Stimulated activated CD4-positive, alpha-beta T cell treated with anti-CD3 and anti-CD28 coated beads, TNF-alpha, amount 100 ng/mL, for 4 hours (primary cell): Measurements from ENCODE around the gene FAM78A.
"Not testable (repeated sequence)": the region's sequence is repeated elsewhere in the genome, so short reads cannot be mapped to it uniquely, and the experiment has no call there.

Experiments used
- DNase-seq, 3 experiments: peaks; one replicate each; pipeline ENCODE4 v3.0.0-alpha.2; 2020; ENCODE audit warnings: low read depth in 3 of 3

FAM78A gene

DNA sequence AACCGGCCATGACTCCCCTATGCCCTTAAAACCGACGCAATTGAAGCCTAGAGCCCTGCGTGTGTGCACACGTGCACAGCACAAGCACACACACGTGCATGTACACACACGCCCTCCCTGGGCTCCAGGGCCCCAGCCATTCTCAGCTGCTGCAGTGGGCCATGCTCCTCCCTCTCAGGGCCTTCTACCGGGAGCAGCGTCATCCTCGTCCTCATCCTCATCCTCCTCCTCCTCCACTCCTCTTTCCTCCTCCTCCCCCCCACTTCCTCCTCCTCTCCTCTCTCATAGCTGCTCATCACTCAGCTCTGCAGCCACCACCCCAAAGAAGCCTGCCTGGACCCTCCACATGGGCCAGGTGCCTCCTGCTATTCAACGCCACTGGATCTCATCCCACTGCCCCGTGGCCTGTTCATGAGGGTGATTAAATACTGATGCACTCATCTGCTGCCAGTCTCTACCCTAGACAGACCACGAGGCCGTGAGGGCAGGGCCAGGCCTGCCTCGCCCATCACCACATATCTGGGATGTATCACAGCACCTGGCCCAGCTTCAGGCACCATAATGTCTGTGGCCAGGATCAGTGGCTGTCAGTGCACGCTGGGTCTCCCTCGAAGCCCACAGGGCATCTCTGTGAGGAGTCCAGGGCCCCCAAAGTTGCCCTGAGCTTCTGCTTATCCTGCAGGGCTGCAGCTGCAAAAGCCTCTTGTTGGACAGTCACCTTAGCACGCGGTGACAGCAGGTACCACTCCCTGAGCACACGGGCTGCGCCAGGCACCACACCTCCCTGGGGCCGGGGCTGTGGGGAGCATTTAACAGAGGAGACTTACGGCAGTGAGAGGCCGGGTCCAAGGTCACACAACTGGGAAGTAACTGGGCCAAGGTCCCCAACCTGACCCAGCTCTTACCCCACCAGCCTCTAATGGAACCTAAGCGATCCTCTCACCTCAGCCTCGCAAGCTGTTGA lies 9.8 kb downstream of the FAM78A start:
- no peak for DNase-seq

DNA sequence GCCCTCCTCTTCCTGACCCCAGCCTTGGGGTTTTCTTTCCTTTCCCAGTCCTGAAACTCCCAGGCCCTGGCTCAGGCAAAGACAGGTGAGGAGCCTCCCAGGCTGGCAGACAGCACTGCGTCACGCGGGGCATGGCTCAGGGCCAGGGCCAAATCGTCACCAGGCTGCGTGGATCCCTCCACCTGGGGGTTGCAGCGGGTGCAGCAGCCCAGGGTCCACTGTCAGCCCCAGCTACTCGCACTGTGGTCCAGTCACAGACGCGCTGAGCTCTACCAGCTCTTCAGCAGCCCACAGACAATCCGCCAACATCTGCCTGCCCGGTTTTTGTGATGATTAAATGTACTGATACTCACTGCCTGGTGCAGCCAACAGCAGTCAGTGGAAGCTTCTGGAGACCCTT lies 12.1 kb downstream of the FAM78A start:
- DNase-seq: no peak

DNA sequence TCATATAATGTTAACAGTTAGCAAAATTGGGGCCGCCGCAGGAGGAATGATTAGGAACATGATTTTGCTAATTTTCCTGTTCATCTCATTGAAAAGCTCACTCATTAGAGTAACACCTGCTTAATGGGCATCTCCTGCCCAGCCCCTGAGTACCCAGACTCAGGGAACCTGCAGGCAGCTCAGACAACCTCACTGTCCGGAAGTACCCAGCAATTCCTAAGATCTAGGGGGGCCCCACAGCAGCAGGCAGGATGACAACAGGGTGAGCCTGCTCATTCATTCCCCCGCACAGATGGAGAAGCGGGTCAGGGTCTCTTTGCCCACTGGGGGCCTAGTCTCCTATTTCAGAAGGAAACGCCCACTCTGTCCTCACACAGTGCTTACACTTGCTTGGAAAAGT lies 12.6 kb downstream of the FAM78A start:
- DNase-seq: no peak

DNA sequence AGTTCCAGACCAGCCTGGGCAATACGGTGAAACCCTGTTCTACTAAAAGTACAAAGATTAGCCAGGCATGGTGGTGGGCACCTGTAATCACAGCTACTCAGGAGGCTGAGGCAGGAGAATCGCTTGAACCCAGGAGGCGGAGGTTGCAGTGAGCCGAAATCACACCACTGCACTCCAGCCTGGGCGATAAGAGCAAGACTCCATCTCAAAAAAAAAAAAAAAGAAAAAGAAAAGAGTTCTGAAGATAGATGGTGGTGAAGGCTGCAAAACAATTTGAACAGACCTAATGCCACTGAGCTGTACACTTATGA lies 13.3 kb downstream of the FAM78A start:
- DNase-seq: not testable (repeated sequence)

DNA sequence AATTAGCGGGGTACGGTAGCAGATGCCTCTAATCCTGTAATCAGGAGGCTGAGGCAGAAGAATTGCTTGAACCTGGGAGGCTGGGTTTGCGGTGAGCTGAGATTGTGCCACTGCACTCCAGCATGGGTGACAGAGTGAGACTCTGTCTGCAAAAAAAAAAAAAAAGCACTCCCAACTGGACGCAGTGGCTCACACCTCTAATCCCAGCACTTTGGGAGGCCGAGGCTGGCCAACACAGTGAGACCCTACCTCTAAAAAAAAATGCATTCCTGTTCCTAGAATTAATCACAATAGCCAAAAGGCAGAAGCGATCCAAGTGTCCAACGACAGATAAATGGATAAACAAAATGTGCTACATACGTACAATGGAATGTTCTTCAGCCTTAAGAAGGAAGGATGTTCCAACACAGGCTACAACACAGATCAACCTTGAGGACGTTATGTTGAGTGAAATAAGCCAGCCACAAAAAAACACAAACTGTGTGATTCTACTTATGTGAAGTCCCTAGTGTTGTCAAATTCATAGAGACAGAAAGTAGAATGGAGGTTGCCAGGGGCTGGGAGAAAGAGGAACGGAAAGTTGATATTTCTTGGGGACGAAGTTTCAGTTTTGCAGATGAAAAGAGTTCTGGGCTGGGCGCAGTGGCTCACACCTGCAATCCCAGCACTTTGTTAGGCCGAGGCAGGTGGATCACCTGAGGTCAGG lies 13.8 kb downstream of the FAM78A start:
- no peak for DNase-seq

DNA sequence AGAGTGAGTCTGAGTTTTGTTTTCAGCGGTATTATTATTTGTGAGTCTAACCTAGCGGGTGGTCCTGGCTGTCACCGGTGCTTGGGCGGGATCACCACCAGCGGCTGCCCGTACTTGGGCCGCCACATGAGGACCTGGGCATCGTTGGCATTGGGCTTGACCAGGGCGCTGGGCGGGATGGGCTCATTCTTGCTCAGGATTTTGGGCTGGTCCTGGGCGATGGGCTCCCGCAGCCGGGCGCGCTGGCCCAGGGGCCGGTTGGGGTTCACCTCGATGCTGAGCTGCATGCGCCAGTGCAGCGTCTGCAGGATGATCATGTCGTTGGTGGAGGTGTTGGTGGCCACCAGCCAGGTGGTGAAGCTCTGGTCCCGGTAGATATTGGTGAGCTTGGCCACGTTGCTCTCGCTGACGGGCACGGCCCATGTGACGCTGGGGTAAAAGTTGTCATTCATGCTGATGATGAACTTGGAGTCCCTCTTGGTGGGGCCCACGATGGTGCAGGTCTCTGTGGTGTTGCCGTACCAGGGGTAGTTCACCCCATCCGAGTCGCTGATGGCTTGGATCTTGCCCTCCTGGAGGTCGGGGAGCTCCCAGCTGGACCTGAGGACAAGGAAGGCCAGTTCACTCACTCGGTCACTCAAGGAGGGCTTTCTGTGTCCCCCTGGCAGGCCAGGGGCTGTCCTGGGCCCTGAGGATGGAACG lies 15.4 kb downstream of the FAM78A start:
- no peak for DNase-seq

DNA sequence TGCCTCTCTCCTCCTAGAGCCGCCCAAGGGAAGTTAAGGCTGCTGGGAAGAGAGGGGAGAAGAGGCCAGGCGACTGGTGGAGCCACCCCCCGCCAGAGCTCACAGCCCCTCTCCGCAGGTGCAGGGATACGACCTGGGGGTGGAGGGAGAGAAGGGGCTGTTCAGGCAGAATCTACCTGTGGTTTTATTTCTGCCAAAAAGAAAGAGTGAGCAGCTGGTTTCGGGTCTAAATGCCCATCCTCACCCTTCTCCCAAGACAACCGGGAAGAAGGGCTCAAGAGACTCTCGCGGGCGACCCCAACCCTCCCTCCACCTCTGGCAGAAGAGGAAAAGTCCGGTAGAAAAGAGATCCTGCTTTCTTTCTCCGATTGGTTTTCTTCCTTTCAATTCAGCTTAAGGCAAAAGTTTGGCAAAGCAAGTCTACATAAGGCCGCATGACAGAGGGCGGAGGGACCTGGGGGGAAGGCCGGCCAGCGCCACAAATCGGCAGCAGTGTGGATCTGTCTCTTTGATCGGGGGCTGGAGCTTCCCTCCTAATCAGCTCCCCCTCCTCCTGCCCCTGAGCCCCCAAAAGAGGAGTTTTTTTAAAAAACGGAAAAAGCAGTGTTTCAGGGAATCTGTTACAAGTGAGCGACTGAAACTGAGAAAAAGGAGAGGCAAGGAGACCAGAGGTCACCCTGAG lies 16.3 kb downstream of the FAM78A start:
- no peak for DNase-seq

DNA sequence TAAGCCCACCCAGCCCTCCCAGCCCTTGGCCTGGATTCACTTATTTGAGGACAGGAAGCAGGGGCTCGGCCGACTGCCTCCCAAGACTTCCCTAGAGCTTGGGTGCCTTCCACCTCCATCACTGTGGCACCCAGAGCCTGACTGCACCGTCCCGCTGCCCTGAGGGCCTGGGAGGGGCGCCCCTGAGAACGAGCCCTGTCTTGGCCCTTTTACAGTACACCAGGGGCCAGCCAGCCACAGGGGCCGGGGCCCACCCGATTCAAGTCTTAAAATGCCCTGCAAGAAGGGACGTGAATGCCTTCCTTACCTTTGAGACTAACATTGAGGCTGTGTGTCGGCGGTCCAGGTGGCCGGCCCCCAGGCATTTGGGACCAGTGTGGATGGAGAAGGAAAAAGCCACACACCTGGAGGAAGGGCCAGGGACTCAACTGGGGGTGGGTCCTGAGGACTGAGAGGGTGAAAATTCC lies 16.8 kb downstream of the FAM78A start:
- no peak for DNase-seq

DNA sequence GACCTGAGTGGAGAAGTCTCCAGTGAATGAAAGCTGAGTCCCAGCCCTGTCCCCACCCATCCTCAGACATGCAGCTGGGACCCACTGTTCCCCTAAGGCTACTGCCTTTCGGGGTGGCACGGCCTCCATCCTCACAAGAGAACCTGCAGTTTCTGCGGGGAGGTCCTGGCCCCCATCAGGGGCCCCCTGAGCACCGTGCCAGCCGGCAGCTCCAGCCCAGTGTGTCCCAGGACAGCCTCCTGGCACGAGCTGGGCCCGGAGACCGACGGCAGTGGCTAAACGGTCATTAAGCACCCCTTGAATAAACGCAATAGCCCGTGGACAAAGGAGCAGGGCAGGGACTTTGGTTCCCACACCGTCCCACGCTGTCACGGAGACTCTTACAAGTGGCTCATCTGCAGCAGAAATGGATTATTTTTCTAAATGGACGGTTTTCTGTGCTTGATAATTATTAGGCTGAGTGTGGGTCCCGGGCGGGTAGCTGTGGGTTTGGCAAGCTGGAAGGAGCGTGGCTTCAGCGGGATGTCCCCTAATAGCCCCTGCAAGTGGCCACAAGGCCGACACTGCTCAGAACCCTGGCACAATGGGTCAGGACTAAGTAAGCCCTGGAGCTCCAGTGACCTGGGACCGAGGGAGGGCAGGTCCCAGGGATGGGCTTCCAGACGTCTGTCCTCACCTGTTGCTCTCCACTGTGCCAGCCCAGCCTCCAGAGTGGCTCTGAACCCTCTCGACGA lies 17.4 kb downstream of the FAM78A start:
- DNase-seq: no peak

DNA sequence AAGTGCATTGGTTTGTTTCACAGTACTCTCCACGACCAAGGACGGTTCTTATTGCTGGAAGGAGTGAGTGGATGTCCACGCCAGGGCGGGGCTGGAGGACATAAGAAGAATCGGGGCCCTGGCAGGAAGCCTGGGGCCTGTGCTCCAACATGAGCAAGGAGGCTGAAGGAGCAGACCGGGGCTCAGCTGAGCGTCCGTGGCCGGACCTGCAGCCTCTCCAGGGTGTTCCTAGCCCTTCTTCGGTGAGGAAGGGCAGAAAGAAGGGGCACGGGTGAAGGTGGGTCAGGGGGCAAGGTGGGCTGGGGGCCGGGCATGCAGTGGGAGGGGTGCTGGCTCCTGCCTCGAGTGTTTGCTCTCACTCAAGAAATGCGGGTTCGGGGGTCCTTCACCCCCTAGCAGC lies 18.1 kb downstream of the FAM78A start:
- DNase-seq: no peak

DNA sequence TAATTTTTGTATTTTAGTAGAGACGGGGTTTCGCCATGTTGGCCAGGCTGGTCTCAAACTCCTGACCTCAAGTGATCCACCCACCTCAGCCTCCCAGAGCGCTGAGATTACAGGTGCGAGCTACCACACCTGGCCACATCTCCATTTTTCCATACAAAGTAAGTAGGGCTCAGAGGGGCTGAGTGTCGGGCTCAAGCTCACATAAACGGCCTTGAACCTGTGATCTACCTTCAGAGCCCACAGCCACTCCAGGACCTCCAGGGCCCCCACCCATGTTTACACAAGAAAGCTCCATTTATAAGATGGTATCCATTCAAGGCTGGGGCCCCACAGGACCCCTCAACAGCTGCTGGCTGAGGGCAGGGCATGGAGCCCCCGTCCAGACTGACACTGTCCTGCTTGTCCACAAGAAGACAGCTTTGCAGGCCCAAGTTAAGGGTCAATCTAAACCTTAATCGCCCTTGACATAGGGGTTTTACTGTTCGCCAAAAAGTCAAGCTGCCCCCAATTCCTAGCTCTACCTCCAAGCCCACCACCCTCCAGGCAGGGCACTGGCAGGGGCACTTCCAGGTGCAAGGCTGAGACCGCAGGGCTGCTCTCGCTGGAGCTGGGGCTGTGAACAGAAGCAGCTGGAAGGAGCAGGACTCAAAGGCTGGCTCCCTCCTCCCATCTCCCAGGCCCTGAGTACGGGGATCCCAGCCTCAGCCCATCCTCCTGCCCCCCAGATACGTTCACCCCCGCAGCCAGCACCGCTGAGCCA lies 18.9 kb downstream of the FAM78A start:
- no peak for DNase-seq

DNA sequence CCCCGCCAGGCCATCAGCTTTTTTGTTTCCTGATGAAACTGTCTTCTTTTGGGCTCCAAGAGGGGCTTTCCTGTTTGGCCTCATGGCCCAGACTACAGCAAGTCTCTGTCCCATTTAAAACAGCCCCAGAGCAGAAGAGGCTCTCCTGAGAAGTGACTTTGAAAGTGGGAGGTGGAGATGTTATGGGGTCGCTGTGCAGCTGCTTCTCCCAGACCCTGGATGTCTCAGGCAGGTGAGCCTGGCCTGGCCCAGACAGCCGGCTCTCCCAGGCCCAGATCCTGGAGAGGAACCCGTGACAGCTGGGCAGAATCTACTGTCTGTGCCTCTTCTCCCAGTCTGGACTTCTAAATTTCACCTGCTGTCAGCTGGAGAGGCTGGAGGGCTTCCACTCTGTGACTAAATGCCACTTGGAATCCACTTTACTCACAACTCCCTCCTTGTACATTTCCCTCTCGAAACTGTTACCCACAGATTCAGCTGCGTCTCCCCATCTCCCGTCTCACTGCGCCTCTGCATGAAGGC lies 20.6 kb downstream of the FAM78A start:
- DNase-seq: no peak

DNA sequence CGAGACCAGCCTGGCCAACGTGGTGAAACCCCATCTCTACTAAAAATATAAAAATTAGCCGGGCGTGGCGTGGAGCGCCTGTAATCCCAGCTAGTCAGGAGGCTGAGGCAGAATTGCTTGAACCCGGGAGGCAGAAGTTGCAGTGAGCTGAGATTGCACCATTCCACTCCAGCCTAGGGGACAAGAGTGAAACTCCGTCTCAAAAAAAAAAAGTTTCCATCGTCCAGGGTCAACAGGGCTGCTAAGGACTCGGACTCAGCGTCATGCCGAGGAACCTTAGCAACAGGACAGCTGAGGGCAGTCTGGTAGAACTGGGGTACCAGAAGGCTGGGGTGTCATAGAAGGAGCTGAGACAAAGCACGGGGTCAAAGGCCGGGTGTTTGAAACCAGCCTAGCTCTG lies 21.7 kb downstream of the FAM78A start:
- no peak for DNase-seq

DNA sequence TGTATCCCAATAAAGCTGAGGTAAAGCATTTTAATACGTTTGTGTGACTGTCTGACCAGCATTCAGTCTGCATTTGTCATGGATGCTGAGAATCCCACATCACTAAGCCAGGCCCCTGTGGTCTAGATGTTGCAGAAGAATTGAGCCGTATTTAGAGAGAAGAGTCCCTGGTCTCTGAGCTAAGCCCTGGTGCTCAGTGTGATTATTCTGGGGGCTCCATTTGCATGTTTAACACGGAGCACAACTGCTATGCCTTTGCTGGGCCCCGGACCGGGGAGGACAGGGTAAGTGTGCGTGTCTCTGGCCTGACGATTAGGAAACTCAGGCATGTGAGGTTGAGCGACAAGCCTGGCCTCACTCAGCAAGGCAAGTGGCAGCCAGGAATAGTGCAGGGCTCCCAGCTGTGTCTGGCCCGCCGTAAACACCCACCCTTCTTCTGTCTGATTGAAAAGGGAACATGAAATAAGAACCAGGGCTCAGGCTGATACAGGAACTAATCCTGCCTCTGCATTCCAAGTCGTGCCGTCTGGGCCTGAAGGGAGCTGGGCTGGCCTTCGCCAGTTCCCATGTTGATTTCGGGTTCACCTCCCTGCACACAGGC lies 22.3 kb downstream of the FAM78A start:
- DNase-seq: no peak

DNA sequence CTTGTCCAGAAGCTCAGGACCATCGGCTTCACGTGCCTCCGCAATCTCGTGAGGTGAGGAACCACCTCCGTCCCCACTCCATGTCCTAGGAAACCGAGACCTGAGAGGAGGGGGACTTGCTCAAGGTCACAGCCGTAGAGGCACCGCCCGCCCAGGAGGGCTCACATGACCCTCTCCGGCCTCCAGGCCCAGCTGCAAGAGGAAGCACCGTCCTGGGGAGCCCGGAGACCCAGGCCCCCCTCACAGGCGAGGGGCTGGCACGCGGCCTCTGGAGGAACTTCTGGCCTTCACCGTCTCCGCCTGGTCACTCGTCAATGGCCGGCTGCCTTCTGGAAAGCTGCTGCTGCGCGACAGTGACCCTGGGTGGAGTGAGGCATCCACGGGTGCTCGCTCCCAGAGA lies 24.2 kb downstream of the FAM78A start:
- no peak for DNase-seq

DNA sequence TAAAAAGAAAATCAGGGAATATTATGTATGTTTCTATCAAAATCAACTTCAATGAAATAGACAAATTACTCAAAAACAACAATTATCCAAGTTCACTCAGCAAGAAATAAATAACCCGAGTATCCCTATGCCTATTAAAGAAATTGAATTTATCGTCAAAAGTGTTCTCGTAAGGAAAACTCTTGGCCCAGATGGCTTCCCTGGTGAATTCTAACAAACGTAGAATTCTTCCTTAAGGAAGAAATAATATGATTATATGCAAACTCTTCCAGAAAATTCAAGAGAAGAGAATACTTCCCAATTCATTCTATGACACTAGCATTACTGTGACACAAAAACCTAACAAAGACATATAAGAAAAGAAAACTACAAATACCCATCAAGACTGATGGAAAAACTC lies 29.7 kb downstream of the FAM78A start:
- no peak for DNase-seq

DNA sequence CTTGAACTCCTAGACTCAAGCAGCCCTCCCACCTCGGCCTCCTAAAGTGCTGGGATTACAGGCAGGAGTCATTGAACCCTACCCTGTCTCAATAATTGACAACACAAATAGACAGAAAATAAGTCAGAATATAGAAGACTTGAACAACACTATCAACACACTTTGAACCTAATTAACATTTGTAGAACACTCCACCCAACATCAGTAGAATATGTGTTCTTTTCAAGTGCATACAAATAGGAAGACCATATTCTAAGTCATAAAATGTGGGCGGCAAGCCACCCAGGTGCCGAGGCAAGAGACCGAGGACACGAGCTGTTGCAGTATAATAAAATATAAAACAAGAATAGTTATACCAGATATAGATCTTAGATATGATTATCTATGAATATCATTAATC lies 32.0 kb downstream of the FAM78A start:
- not testable (repeated sequence) for DNase-seq

DNA sequence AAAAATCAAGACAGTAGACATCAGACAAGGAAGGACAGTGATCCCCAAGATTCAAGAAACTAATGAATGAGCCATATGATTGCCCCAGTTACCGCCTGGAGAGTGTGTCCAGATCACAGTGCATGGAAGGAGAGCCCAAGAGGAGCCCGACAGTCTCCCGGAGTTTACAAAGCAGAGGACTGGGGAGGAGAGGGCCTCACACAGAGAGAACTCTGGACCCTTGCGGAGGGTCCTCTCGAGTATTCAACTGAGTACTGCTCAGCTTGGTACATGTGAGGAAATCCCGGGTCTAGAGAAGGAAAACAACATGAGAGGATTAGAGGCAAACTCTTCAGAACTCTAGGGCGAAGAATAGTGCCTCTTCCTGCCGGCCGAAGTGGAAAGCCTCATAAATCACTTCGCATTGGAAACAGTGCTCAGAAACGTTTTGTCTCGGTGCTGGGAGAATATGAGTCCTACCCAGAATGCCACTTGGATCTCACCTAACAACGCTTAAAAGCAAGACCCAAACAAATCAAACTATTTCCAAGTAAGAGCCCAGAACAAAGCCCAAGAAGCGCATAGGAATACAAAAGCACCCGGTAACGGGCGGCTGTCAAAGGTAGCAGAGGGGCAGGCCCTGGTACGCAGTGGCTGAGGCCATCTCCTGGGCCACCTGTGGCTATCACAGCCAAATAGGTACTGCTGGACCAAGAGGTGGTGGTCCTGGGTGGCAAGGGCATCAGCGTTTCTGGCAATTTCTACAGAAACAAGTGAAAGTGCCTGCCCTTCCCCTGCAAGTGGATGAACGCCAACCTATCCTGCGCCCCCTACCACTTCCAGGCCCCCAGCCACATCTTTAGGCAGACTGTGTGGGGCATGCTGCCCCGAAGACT lies 36.0 kb downstream of the FAM78A start:
- DNase-seq: no peak
